NT2/D1 (cell line): Measurements from ENCODE around the gene SLC41A1.

Experiments
- SUZ12 ChIP-seq: IDR thresholded peaks from 2 replicates; pipeline ENCODE4 v1.6.1; 2011; ENCODE audit not compliant: insufficient read length, insufficient read depth; ENCODE audit errors: extremely low read depth
- YY1 ChIP-seq: IDR thresholded peaks from 2 replicates; pipeline ENCODE4 v1.6.1; 2011; ENCODE audit not compliant: insufficient read length, insufficient read depth
- ZNF274 ChIP-seq: IDR thresholded peaks from 2 replicates; pipeline ENCODE4 v1.6.1; 2011; ENCODE audit warnings: mild to moderate bottlenecking, low read depth, low read length

- no peak for TF ChIP-seq SUZ12
- TF ChIP-seq ZNF274 = no peak
- TF ChIP-seq YY1 = no peak
These were observed 18.8 kb downstream of the SLC41A1 start for GRCh38 chr1:205794011-205794730.
